ENCODE data around the gene ABHD17B. TPM values are rescaled to one million over a fixed set of nuclear protein-coding genes. Genes with fewer than 3 reads are reported as not detected.

The ABHD17B gene
- total and polyA plus RNA-seq, 10 of the 15 experiments (the other 5 are each of a cell fraction or from before 2014, with no cell fraction given) = 3.5 to 21.4 (median 16.6) TPM

DNA sequence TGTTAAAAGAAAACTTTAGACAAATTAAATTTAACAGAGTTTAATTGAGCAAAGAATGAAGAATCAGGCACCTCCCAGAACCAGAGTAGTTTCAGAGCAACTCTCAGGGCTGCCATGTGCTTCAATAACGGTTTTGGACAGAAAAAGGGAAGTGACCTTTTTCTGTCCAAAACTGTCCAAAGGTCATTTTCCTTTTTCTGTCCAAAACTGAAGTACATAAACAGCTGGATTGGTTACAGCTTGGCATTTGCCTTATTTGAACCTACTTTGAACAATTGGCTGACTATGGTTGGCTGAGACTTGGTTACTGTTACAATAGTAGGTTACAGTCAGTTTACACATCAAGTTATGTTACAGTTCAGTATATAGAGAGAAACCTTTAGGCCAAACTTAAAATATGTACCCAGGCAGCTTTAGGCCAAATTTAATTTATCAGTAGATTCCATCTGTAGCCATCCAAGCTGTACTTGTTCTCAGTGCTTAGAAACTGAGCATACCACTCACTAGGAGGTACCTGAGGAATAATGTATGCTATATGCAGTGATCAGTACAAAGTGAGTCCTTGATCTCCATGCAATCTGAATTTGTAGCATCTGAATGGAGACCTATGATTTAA lies 44.4 kb upstream of the ABHD17B start:
- no peaks in the 10 kb centered on the region for H3K9me3 ChIP-seq (replicated peaks; ENCODE audit: control insufficient read depth, insufficient read depth, low read length)
- WGBS (ENCODE audit: insufficient coverage, insufficient replicate concordance, low lambda C conversion rate, missing lambda C conversion rate) = 50% methylated on average over 1 of the region's 1 CpG
- no peaks in the 10 kb centered on the region for H4K20me1 ChIP-seq (ENCODE audit: control insufficient read depth, insufficient read depth)
- no peak overlapping the region for H3K4me3 ChIP-seq
- intact Hi-C loops (cut with micrococcal nuclease; ENCODE audit: unreplicated experiment) (no loop called here), in situ Hi-C loops (cut with MboI) (no loop called here)
- ChIA-PET RAD21 (ENCODE audit: unreplicated experiment) (interaction anchor here (1.4 kb wide), 1 partner anchor 326 kb away, joined by 3 read pairs; no protein-coding TSS in a partner anchor), SMC1A (ENCODE audit: uncharacterized antibody, unreplicated experiment) (interaction anchor here (0.8 to 1.8 kb wide), 4 partner anchors 30 to 68 kb away, joined by 3 to 6 read pairs (median 4); no protein-coding TSS in a partner anchor), POLR2A (interaction anchor here (1.1 to 1.9 kb wide), 2 partner anchors 41 to 44 kb away, joined by 4 read pairs; partner anchors contain the start of genes ABHD17B and C9orf85), CTCF (interaction anchor here (1.0 to 1.3 kb wide), 2 partner anchors 28 to 41 kb away, joined by 3 read pairs; no protein-coding TSS in a partner anchor)
- BruUV-seq (replicated peaks) = no TSS peak
- H2AFZ ChIP-seq (ENCODE audit: control insufficient read depth, low read depth, low read length) = no peak overlapping the region
- no peak overlapping the region for H3K9ac ChIP-seq (ENCODE audit: control insufficient read depth, insufficient read depth, low read length)
- no peaks in the 10 kb centered on the region for H3K79me2 ChIP-seq (ENCODE audit: control insufficient read depth, insufficient read depth, low read length)
- H3K27me3 ChIP-seq (replicated peaks in 1 of 2; ENCODE audit: control insufficient read depth in 2 of 2, insufficient read depth in 2 of 2, low read length in 1 of 2) = no peaks in the 10 kb centered on the region
- no peaks in the 10 kb centered on the region; a peak in 1 of 4 replicates for H3K36me3 ChIP-seq (ENCODE audit: control insufficient read depth in 2 of 2, insufficient read depth in 2 of 2, low read length in 1 of 2)
- DNase-seq (ENCODE audit: low read depth, low spot score) = no peak
- no peak overlapping the region for H3K4me2 ChIP-seq (ENCODE audit: control insufficient read depth, insufficient read depth)
- H3K27ac ChIP-seq (ENCODE audit: control insufficient read depth, insufficient read depth) = no peak overlapping the region
- FAIRE-seq = peak; percentile 73
- no peaks in the 10 kb centered on the region for H3K4me1 ChIP-seq (ENCODE audit: control insufficient read depth, insufficient read depth, low read length)
- peak; percentile 93 for ATAC-seq
- TF ChIP-seq NFYB (IDR thresholded peaks at IDR 0.05; ENCODE audit: insufficient read depth, low read depth, low read length) (peak; percentile 50; the same call in 1 of the 2 replicates), MYB (IDR thresholded peaks at IDR 0.05; ENCODE audit: borderline replicate concordance, low read depth, low read length) (no peak), ZBED1 (IDR thresholded peaks at IDR 0.05; ENCODE audit: borderline replicate concordance) (no peak), NFYA (IDR thresholded peaks at IDR 0.05; ENCODE audit: borderline replicate concordance, low read depth, low read length) (no peak), MEF2B (IDR thresholded peaks at IDR 0.05; ENCODE audit: partially characterized antibody, poor library complexity, severe bottlenecking) (no peak), JUND (IDR thresholded peaks at IDR 0.05; ENCODE audit: low read depth, low read length) (no peak), IKZF1 (conservative IDR thresholded peaks at IDR 0.05) (peak; percentile 48; the same call in 1 of the 2 replicates)
- TF ChIP-seq, protein P1, sequence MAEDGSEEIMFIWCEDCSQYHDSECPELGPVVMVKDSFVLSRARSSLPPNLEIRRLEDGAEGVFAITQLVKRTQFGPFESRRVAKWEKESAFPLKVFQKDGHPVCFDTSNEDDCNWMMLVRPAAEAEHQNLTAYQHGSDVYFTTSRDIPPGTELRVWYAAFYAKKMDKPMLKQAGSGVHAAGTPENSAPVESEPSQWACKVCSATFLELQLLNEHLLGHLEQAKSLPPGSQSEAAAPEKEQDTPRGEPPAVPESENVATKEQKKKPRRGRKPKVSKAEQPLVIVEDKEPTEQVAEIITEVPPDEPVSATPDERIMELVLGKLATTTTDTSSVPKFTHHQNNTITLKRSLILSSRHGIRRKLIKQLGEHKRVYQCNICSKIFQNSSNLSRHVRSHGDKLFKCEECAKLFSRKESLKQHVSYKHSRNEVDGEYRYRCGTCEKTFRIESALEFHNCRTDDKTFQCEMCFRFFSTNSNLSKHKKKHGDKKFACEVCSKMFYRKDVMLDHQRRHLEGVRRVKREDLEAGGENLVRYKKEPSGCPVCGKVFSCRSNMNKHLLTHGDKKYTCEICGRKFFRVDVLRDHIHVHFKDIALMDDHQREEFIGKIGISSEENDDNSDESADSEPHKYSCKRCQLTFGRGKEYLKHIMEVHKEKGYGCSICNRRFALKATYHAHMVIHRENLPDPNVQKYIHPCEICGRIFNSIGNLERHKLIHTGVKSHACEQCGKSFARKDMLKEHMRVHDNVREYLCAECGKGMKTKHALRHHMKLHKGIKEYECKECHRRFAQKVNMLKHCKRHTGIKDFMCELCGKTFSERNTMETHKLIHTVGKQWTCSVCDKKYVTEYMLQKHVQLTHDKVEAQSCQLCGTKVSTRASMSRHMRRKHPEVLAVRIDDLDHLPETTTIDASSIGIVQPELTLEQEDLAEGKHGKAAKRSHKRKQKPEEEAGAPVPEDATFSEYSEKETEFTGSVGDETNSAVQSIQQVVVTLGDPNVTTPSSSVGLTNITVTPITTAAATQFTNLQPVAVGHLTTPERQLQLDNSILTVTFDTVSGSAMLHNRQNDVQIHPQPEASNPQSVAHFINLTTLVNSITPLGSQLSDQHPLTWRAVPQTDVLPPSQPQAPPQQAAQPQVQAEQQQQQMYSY (CRISPR knock-in tag; IDR thresholded peaks at IDR 0.05) = no peak
- TF ChIP-seq, protein P2, sequence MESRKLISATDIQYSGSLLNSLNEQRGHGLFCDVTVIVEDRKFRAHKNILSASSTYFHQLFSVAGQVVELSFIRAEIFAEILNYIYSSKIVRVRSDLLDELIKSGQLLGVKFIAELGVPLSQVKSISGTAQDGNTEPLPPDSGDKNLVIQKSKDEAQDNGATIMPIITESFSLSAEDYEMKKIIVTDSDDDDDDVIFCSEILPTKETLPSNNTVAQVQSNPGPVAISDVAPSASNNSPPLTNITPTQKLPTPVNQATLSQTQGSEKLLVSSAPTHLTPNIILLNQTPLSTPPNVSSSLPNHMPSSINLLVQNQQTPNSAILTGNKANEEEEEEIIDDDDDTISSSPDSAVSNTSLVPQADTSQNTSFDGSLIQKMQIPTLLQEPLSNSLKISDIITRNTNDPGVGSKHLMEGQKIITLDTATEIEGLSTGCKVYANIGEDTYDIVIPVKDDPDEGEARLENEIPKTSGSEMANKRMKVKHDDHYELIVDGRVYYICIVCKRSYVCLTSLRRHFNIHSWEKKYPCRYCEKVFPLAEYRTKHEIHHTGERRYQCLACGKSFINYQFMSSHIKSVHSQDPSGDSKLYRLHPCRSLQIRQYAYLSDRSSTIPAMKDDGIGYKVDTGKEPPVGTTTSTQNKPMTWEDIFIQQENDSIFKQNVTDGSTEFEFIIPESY (IDR thresholded peaks at IDR 0.05) = no peak
- TF ChIP-seq, protein P3, sequence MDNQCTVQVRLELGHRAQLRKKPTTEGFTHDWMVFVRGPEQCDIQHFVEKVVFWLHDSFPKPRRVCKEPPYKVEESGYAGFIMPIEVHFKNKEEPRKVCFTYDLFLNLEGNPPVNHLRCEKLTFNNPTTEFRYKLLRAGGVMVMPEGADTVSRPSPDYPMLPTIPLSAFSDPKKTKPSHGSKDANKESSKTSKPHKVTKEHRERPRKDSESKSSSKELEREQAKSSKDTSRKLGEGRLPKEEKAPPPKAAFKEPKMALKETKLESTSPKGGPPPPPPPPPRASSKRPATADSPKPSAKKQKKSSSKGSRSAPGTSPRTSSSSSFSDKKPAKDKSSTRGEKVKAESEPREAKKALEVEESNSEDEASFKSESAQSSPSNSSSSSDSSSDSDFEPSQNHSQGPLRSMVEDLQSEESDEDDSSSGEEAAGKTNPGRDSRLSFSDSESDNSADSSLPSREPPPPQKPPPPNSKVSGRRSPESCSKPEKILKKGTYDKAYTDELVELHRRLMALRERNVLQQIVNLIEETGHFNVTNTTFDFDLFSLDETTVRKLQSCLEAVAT (IDR thresholded peaks at IDR 0.05) = no peak
- TF ChIP-seq, protein P4, sequence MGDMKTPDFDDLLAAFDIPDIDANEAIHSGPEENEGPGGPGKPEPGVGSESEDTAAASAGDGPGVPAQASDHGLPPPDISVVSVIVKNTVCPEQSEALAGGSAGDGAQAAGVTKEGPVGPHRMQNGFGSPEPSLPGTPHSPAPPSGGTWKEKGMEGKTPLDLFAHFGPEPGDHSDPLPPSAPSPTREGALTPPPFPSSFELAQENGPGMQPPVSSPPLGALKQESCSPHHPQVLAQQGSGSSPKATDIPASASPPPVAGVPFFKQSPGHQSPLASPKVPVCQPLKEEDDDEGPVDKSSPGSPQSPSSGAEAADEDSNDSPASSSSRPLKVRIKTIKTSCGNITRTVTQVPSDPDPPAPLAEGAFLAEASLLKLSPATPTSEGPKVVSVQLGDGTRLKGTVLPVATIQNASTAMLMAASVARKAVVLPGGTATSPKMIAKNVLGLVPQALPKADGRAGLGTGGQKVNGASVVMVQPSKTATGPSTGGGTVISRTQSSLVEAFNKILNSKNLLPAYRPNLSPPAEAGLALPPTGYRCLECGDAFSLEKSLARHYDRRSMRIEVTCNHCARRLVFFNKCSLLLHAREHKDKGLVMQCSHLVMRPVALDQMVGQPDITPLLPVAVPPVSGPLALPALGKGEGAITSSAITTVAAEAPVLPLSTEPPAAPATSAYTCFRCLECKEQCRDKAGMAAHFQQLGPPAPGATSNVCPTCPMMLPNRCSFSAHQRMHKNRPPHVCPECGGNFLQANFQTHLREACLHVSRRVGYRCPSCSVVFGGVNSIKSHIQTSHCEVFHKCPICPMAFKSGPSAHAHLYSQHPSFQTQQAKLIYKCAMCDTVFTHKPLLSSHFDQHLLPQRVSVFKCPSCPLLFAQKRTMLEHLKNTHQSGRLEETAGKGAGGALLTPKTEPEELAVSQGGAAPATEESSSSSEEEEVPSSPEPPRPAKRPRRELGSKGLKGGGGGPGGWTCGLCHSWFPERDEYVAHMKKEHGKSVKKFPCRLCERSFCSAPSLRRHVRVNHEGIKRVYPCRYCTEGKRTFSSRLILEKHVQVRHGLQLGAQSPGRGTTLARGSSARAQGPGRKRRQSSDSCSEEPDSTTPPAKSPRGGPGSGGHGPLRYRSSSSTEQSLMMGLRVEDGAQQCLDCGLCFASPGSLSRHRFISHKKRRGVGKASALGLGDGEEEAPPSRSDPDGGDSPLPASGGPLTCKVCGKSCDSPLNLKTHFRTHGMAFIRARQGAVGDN (IDR thresholded peaks at IDR 0.05) = 0 out of 2 replicates have a peak, but pooled peaks have one; percentile 39
